NCI-H748 (cell line): Measurements from ENCODE around the gene TRMU.

Experiments
- DNase-seq: peaks from one replicate; lab custom pipeline; 2025; ENCODE audit not compliant: unreplicated experiment; lab: John Stamatoyannopoulos, UW

The TRMU gene

GRCh38 chr22:46406791-46407190 lies 71.3 kb downstream of the TRMU start:
- DNase-seq, result no peak
